ENCODE measurements around the gene OVCH1. TPM values are rescaled to one million over a fixed set of nuclear protein-coding genes. Genes with fewer than 3 reads are reported as not detected.

The OVCH1 gene, protein sequence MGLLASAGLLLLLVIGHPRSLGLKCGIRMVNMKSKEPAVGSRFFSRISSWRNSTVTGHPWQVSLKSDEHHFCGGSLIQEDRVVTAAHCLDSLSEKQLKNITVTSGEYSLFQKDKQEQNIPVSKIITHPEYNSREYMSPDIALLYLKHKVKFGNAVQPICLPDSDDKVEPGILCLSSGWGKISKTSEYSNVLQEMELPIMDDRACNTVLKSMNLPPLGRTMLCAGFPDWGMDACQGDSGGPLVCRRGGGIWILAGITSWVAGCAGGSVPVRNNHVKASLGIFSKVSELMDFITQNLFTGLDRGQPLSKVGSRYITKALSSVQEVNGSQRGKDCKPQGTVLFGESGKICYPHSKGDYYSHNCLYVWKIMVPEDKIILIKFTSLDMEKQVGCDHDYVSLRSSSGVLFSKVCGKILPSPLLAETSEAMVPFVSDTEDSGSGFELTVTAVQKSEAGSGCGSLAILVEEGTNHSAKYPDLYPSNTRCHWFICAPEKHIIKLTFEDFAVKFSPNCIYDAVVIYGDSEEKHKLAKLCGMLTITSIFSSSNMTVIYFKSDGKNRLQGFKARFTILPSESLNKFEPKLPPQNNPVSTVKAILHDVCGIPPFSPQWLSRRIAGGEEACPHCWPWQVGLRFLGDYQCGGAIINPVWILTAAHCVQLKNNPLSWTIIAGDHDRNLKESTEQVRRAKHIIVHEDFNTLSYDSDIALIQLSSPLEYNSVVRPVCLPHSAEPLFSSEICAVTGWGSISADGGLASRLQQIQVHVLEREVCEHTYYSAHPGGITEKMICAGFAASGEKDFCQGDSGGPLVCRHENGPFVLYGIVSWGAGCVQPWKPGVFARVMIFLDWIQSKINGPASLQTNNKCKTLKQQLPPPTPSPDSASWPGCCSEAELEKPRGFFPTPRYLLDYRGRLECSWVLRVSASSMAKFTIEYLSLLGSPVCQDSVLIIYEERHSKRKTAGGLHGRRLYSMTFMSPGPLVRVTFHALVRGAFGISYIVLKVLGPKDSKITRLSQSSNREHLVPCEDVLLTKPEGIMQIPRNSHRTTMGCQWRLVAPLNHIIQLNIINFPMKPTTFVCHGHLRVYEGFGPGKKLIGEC
- not detected for total RNA-seq

GRCh38 chr12:29497588-29497987 is at the start of gene OVCH1:
OVCH1 (minus strand) TSS chr12:29497686; CDS start chr12:29497686, 0 bp downstream.
- Mint-ChIP-seq H3K27ac (no peak within 1 kb of the TSS), H3K27me3 (ENCODE audit: low read depth) (peaks cover 3% of the 10 kb centered on the region), H3K9me3 (no peaks in the 10 kb centered on the region), H3K4me1 (ENCODE audit: low read depth) (no peaks in the 10 kb centered on the region), H3K36me3 (ENCODE audit: low read depth) (no peaks in the 10 kb centered on the region), H3K4me3 (no peak within 1 kb of the TSS)
- intact Hi-C loops (cut with micrococcal nuclease), result no loop called here
- DNase-seq, result no peak
- CTCF ChIA-PET, result no interaction called here

GRCh38 chr12:29547151-29547632 is 49.7 kb upstream of the OVCH1 start:
- Mint-ChIP-seq H3K9me3 (no peaks in the 10 kb centered on the region), H3K27ac (no peak overlapping the region), H3K36me3 (ENCODE audit: low read depth) (no peaks in the 10 kb centered on the region), H3K27me3 (ENCODE audit: low read depth) (no peaks in the 10 kb centered on the region), H3K4me1 (ENCODE audit: low read depth) (no peaks in the 10 kb centered on the region), H3K4me3 (no peak overlapping the region)
- intact Hi-C loops (cut with micrococcal nuclease), result no loop called here
- no peak for DNase-seq
- CTCF ChIA-PET, result no interaction called here

DNA sequence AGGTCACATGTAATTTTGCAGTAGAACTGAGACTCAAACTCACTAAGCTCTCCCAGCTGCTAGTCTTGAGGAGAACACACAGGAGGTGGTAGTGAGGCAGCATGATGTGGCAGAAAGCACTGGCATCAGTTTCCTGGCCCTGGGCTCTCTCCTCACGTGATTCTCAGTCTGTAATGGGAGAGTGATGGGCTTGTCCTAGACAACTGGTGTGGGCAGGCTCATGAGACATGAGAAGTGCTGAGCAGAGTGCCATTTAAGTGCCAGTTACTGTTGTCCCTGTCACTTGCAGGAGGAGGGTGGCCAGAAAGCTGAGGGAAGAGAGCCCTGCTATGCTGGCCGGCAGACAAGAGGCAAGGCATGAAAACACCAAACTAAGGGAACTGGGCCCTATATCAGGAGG is 48.5 kb upstream of the OVCH1 start:
- intact Hi-C loops (cut with micrococcal nuclease), result no loop called here
- Mint-ChIP-seq H3K27me3 (ENCODE audit: low read depth) (peaks cover 2% of the 10 kb centered on the region), H3K36me3 (ENCODE audit: low read depth) (no peaks in the 10 kb centered on the region), H3K4me1 (ENCODE audit: low read depth) (no peaks in the 10 kb centered on the region), H3K27ac (no peak overlapping the region), H3K9me3 (no peaks in the 10 kb centered on the region), H3K4me3 (no peak overlapping the region)
- DNase-seq, result no peak
- CTCF ChIA-PET, result no interaction called here

DNA sequence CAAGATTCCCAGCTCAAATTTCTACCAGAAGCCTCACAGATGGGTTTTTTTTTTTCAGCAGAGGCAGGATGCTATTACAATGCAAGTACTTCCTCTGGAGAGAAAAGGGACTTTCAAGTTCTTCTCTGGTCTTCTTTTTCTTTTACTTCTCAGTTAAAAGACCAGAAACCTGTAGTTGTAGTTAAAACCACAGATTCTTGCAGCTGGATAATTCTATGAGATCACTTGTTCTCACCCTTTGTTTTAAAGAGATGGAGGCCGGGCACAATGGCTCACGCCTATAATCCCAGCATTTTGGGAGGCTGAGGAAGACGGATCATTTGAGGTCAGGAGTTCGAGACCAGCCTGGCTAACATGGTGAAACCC is 47.6 kb upstream of the OVCH1 start:
- Mint-ChIP-seq H3K27me3 (ENCODE audit: low read depth) (peaks cover 3% of the 10 kb centered on the region), H3K4me3 (no peak overlapping the region), H3K9me3 (no peaks in the 10 kb centered on the region), H3K4me1 (ENCODE audit: low read depth) (no peaks in the 10 kb centered on the region), H3K36me3 (ENCODE audit: low read depth) (no peaks in the 10 kb centered on the region), H3K27ac (no peak overlapping the region)
- intact Hi-C loops (cut with micrococcal nuclease), result no loop called here
- CTCF ChIA-PET, result no interaction called here
- no peak for DNase-seq

- Mint-ChIP-seq H3K27me3 (ENCODE audit: low read depth) (peaks cover 3% of the 10 kb centered on the region), H3K36me3 (ENCODE audit: low read depth) (no peaks in the 10 kb centered on the region), H3K9me3 (no peaks in the 10 kb centered on the region), H3K4me3 (no peak overlapping the region), H3K4me1 (ENCODE audit: low read depth) (no peaks in the 10 kb centered on the region), H3K27ac (no peak overlapping the region)
- no peak for DNase-seq
- intact Hi-C loops (cut with micrococcal nuclease), result no loop called here
- CTCF ChIA-PET, result interaction anchor here (0.6 kb wide), 1 partner anchor 1724 kb away, joined by 6 read pairs; no protein-coding TSS in a partner anchor
These were observed 47.1 kb upstream of the OVCH1 start for GRCh38 chr12:29544428-29545101.

DNA sequence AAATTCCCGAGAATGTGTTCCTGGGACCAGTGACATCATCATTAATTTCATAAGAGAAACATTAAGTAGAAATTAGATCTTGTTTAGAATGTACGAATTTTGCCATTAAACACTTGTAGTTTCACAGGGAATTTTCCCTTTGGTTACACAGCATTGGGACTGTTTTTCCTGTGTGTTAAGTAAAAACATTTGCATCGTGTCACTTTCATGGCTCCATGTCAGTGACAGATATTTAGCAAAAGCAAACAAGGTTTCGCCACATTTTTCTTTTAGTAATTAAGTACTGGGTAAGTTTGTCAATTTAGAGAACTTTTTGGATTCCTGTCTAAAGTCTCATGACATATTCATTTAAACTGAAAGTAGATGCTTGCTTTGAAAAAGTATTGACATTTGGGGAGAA is 45.5 kb upstream of the OVCH1 start:
- no peaks in the 10 kb centered on the region for H3K9me3 Mint-ChIP-seq
- H3K36me3 Mint-ChIP-seq (ENCODE audit: low read depth), result no peaks in the 10 kb centered on the region
- peaks cover 3% of the 10 kb centered on the region for H3K27me3 Mint-ChIP-seq (ENCODE audit: low read depth)
- no peaks in the 10 kb centered on the region for H3K4me1 Mint-ChIP-seq (ENCODE audit: low read depth)
- H3K4me3 Mint-ChIP-seq, result no peak overlapping the region
- CTCF ChIA-PET, result no interaction called here
- intact Hi-C loops (cut with micrococcal nuclease), result no loop called here
- no peak overlapping the region for H3K27ac Mint-ChIP-seq
- no peak for DNase-seq

DNA sequence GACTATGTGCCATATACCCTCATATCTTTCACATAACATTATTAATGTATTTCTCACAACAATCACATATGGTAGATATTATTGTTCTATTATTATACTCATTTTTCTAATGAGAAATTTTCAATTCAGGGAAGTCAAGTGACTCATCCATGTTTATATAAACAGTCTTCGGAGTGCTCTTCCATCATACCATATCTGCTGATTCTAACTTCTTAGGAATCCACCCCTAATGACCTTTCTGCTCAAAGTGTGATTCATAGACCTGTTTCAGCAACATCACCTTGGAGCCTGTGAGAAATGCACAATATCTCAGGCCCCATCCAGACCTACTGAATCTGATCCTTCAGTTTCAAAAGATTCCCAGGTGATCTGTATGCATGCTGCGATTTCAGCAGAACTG is 39.8 kb upstream of the OVCH1 start:
- Mint-ChIP-seq H3K27ac (no peak overlapping the region), H3K4me1 (ENCODE audit: low read depth) (no peaks in the 10 kb centered on the region), H3K9me3 (no peaks in the 10 kb centered on the region), H3K36me3 (ENCODE audit: low read depth) (no peaks in the 10 kb centered on the region), H3K4me3 (no peak overlapping the region), H3K27me3 (ENCODE audit: low read depth) (peaks cover 12% of the 10 kb centered on the region)
- CTCF ChIA-PET, result no interaction called here
- intact Hi-C loops (cut with micrococcal nuclease), result no loop called here
- no peak for DNase-seq

GRCh38 chr12:29534935-29535334 is 37.4 kb upstream of the OVCH1 start:
- H3K27me3 Mint-ChIP-seq (ENCODE audit: low read depth), result peaks cover 16% of the 10 kb centered on the region
- H3K9me3 Mint-ChIP-seq, result no peaks in the 10 kb centered on the region
- intact Hi-C loops (cut with micrococcal nuclease), result no loop called here
- no peaks in the 10 kb centered on the region for H3K4me1 Mint-ChIP-seq (ENCODE audit: low read depth)
- no peak overlapping the region for H3K27ac Mint-ChIP-seq
- H3K36me3 Mint-ChIP-seq (ENCODE audit: low read depth), result no peaks in the 10 kb centered on the region
- DNase-seq, result no peak
- H3K4me3 Mint-ChIP-seq, result no peak overlapping the region
- CTCF ChIA-PET, result interaction anchor here (2.4 kb wide), 1 partner anchor 16 kb away, joined by 7 read pairs; no protein-coding TSS in a partner anchor

DNA sequence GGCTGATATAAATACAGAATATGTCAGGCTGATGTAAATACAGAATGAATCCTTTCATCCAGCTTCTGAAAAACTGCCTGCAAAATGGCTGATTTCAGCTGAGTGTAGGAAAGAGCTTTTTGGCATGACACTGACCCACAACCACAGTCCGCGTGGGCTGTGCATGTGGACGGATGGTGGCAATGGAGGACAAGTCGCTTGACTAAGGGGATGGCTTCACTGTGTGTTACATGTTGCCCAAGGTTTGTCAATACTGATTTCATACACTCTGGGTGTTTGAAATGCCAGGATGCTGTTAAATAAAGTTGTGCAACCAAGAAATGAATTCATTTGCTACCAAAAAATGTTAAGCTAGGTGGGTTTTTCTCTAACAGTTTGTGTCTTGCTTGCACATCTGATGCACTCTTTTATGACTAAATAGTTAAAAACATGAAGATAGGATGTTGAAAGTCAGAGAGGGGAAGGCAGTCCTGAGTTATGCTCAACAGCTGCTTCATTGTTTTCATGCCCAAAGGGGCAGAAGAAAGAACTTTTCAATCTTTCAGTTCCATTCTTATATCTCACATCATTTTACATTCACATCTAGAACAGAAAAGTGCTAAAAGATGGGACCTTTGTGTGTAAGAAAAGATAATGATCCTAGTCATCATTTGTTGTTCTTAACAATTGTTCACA is 36.5 kb upstream of the OVCH1 start:
- no peak overlapping the region for H3K4me3 Mint-ChIP-seq
- H3K27me3 Mint-ChIP-seq (ENCODE audit: low read depth), result peaks cover 16% of the 10 kb centered on the region
- CTCF ChIA-PET, result interaction anchor here (2.4 kb wide), 1 partner anchor 15 kb away, joined by 7 read pairs; no protein-coding TSS in a partner anchor
- intact Hi-C loops (cut with micrococcal nuclease), result no loop called here
- no peaks in the 10 kb centered on the region for H3K4me1 Mint-ChIP-seq (ENCODE audit: low read depth)
- H3K9me3 Mint-ChIP-seq, result no peaks in the 10 kb centered on the region
- H3K27ac Mint-ChIP-seq, result no peak overlapping the region
- H3K36me3 Mint-ChIP-seq (ENCODE audit: low read depth), result no peaks in the 10 kb centered on the region
- DNase-seq, result no peak

- Mint-ChIP-seq H3K27me3 (ENCODE audit: low read depth) (peaks cover 13% of the 10 kb centered on the region), H3K9me3 (no peaks in the 10 kb centered on the region), H3K4me3 (no peak overlapping the region), H3K4me1 (ENCODE audit: low read depth) (no peaks in the 10 kb centered on the region), H3K36me3 (ENCODE audit: low read depth) (no peaks in the 10 kb centered on the region), H3K27ac (no peak overlapping the region)
- intact Hi-C loops (cut with micrococcal nuclease), result no loop called here
- DNase-seq, result no peak
- CTCF ChIA-PET, result interaction anchor here (0.6 to 2.3 kb wide), 2 partner anchors 11 to 577 kb away, joined by 5 to 10 read pairs; no protein-coding TSS in a partner anchor
These were observed 34.0 kb upstream of the OVCH1 start for GRCh38 chr12:29531471-29531870.

GRCh38 chr12:29530436-29530835 is 33.0 kb upstream of the OVCH1 start:
- CTCF ChIA-PET, result interaction anchor here (2.3 kb wide), 1 partner anchor 10 kb away, joined by 10 read pairs; no protein-coding TSS in a partner anchor
- H3K27ac Mint-ChIP-seq, result no peak overlapping the region
- intact Hi-C loops (cut with micrococcal nuclease), result no loop called here

More at GRCh38 chr12:29530436-29530835, 33.0 kb upstream of the OVCH1 start:
- H3K4me1 Mint-ChIP-seq (ENCODE audit: low read depth), result no peaks in the 10 kb centered on the region
- H3K4me3 Mint-ChIP-seq, result no peak overlapping the region
- H3K9me3 Mint-ChIP-seq, result no peaks in the 10 kb centered on the region
- peaks cover 13% of the 10 kb centered on the region for H3K27me3 Mint-ChIP-seq (ENCODE audit: low read depth)
- no peak for DNase-seq
- no peaks in the 10 kb centered on the region for H3K36me3 Mint-ChIP-seq (ENCODE audit: low read depth)

Measured in activated naive CD4-positive, alpha-beta T cell treated with anti-CD3 and anti-CD28 coated beads for 36 hours (primary cell).